ENCODE data around the gene CNTN3. TPM values are rescaled to one million over a fixed set of nuclear protein-coding genes. Genes with fewer than 3 reads are reported as not detected.

CNTN3 gene
- total RNA-seq, 1 donor from 2014 or later: 24.5 TPM

GRCh38 chr3:74611206-74611605, 3.3 kb downstream of the CNTN3 start:
- no peak for DNase-seq (ENCODE audit: low spot score)

DNA sequence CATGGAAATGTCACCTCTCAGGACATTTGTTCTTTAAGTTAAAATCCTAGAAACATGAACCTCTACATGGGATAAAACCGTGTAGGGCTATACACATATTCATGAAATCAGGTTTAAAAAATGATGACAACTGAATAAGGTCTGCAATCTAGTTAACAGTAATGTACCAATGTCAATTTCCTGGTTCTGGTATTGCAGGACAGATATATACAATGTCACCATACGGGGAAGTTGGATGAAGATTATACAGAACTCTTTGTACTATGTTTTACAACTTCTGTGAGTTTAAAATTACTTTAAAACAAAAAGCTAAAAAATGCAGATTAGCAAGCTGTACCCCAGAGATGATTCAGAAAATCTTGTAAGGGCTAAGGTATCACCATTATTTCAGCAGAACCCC, 6.7 kb downstream of the CNTN3 start:
- no peak for DNase-seq (ENCODE audit: low spot score)

GRCh38 chr3:74606996-74607395, 7.5 kb downstream of the CNTN3 start:
- no peak for DNase-seq (ENCODE audit: low spot score)

GRCh38 chr3:74605437-74605836, 9.0 kb downstream of the CNTN3 start:
- DNase-seq (ENCODE audit: low spot score): no peak

- DNase-seq (ENCODE audit: low spot score): no peak
Measured at GRCh38 chr3:74603292-74603691, 11.2 kb downstream of the CNTN3 start.

- DNase-seq (ENCODE audit: low spot score): no peak
Measured at GRCh38 chr3:74602471-74602870, 12.0 kb downstream of the CNTN3 start.

DNA sequence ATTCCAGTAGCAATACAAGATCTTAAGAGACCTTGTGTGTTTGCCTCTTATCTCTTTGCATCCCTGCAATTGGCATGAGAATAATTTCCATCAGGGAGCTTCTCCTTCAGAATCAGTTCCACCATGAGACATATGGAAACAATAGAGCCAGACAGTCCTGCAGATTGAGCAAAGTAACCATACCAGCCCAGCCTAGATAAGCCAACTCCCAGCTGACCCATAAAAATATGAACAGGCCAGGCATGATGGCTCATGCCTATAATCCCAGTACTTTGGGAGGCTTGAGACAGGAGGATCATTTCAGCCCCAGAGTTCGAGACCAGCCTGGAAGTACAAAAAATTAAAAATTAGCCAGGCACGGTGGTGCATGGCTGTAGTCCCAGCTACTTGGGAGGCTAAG, 12.7 kb downstream of the CNTN3 start:
- DNase-seq (ENCODE audit: low spot score): no peak

- no peak for DNase-seq (ENCODE audit: low spot score)
Measured at GRCh38 chr3:74599564-74599963, 14.9 kb downstream of the CNTN3 start.

GRCh38 chr3:74593152-74593551, 21.3 kb downstream of the CNTN3 start:
- DNase-seq (ENCODE audit: low spot score): no peak

GRCh38 chr3:74592359-74592758, 22.1 kb downstream of the CNTN3 start:
- no peak for DNase-seq (ENCODE audit: low spot score)

- DNase-seq (ENCODE audit: low spot score): no peak
Measured at GRCh38 chr3:74591946-74592345, 22.5 kb downstream of the CNTN3 start.

GRCh38 chr3:74591342-74591741, 23.1 kb downstream of the CNTN3 start:
- no peak for DNase-seq (ENCODE audit: low spot score)

DNA sequence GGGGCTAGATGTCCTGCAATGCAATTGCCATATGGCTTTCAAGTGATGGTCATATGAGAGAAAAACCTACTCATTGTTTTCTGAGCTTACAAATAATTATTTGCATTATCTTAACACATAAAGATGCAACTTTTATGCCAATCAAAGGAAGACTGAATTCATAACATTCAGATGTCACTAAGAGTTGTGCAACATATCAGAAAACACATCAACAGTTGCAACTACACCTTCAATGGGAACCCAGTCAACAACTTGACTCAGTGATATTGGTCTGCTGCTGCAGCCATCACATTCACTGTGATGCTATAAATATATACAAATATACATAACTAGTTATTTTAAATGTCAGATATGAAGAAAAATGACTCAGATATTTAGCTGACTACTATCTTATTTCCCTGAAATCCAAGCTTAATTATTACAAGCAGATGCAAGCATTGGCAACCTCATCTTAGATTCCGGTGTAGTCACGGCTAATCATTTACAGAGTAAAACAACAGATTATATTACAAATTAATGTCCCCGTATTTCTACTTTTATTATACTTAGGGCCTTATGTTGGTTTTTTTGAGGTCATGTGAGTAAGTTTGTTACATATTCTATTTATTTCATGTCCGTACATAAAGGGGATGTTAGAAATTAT, 23.7 kb downstream of the CNTN3 start:
- no peak for DNase-seq (ENCODE audit: low spot score)

DNA sequence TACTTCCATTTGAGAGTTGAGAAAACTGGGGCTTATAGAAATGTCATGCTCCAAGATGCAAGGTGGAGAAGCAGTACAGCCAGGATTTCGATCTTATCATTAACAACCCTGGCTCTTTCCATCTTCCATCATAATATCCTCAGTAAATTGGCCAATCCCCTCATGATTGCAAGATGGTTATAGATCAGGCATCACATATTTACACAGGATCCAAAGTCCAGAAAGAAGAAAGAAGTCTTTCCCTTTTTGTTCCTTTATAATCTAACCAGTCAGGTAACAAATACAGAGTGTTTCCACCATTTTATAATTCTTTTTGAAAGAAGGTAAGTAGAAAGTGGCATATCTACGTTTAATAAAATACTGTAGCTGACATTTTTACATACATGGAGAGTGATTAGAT, 29.7 kb downstream of the CNTN3 start:
- DNase-seq (ENCODE audit: low spot score): no peak

DNA sequence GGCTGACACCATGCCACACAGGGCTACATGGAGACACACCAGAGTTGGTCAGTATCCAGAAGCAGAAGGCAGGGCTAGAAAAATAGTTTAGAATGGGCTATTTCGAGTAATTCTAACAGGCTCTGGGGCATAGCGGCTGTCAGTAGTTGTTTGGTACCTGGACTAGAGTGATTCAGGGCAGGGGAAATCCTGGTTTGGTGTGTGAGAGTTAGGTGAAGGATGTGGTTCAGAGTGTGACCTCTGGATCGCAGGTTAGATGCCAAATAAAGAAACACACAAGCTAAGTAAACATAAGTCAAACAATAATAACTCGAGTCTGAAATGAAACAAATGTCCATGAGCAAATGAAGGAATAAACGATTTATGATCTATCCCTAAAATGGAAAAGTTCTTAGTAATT, 31.5 kb downstream of the CNTN3 start:
- DNase-seq (ENCODE audit: low spot score): no peak

DNA sequence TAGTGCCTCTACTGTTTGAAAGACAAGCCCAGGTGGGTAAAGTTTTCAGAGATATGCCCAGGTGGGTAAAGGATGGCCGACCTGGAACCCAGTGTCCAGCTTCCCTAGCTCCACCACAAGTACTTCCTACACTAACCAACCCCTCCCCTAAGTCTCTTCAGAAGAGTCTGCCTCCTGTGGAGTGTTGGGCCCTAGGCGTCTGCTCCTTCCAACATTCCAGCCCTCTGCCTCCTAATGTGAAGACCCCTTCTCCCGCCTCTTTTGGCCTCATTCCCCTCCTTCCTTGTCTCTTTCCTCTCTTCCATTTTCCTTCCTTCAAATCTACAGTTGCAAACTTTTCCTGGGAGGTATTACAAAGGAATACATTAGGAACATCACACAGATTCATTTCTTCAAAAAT, 38.6 kb downstream of the CNTN3 start:
- DNase-seq (ENCODE audit: low spot score): no peak

- no peak for DNase-seq (ENCODE audit: low spot score)
Measured at GRCh38 chr3:74571118-74571517, 43.3 kb downstream of the CNTN3 start.

All from ureter (tissue), 1 donor.